GM19193 (cell line): ENCODE results near the gene OVCA2.

Experiments used
- POLR2A ChIP-seq: IDR thresholded peaks from 4 replicates; pipeline ENCODE4 v1.6.1; 2011; ENCODE audit not compliant: insufficient read depth, insufficient read length; ENCODE audit errors: extremely low read depth

The OVCA2 gene

DNA sequence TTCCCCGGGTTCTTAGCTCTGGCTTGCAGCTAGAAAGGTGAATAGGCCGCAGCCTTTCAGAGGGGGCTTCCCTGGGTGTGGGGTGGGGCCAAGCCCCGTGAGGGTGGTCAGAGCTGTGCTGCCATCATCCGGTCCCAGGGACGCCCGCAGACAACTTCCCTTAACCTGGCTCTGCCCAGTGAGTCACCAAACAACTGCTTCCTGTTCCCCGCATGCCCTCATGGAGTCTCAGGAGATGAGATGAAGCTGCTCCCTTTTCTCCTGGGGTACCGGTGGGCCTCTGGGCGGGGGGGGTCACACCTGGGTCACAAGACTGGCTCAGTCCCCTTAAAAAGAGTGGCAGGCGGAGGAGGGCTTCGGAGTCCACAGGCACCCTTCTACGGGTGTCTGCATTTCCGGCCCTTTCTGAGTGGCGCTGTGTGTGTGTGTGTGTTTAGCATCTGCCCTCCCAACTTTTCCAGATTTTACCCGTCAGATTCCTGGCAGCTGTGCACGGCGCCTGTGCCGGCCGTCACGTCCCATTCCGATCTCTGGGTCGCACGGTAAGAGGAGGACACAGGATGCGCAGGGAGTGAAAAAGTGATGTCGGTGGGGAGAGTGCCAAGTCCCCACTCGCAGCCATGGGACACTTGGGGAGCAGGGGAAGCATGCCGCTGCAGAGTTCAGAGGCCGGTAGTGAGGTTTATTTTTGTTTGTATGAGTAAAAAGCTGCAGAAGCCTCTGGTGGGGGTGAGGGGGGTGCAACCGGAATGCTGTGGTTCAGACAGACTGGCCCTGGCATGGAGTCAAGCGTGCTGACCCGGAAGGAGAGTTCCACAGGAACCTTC is 29.8 kb downstream of the OVCA2 start:
- no peak for TF ChIP-seq POLR2A

- no peak for TF ChIP-seq POLR2A
These were observed 33.1 kb downstream of the OVCA2 start for GRCh38 chr17:2074919-2075318.

DNA sequence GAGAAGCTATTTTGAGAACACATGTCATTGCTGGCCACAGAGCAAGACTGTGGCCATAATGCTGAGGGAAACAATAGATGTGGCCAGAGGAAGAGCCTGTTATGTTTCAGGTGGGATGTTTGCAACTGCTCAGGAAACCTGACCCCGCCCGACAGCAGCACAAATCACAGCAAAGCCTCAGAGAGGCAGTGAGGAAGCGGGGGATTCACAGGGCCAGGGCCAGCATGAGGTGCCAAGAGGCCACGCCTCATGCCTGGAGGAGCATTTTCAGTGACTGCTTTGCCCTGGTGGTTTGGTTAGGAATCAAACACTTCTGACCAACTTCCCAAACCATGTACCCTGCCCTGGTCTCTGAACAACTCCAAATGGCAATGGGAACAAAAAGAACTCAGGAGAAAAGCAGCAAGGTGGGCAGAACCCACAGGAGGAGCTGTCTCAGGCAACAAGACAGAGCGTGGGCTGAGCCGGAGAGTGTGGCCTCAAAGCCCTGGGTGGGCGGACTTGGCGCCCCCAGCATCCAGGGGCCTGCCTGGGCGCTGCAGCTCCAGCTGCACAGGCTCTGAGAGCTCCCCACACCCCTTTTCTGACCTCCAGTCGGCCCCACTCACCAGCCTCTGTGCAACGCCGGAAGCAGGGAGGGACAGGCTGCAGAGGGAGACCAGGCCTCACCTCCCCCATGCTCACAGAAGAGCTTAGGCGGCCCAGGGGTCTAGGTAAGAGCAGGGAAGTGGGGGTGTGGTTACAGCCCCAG is 33.7 kb downstream of the OVCA2 start:
- TF ChIP-seq POLR2A, result no peak

GRCh38 chr17:2076087-2076984 is 34.5 kb downstream of the OVCA2 start:
- TF ChIP-seq POLR2A, result no peak

GRCh38 chr17:2077040-2077439 is 35.2 kb downstream of the OVCA2 start:
- TF ChIP-seq POLR2A, result no peak

DNA sequence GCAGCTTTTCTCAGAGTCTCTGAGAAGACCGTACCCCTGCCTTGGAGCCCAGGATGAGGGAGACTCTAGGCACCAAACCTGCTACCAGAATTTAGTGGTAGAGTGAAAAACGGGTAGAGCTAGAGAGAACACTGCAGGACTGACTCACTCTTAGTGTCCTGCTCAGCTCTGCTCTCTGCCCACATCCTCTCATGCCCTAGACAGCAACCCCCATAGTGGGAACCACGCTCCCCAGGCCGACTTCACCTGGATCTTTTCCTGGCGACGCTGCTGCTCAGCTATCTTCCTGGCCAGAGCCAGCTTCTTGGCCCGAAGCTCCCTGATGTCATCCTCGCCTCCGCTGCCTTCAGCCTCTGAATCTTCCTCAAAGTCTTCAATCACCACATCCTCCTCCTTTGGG is 39.7 kb downstream of the OVCA2 start:
- no peak for TF ChIP-seq POLR2A

DNA sequence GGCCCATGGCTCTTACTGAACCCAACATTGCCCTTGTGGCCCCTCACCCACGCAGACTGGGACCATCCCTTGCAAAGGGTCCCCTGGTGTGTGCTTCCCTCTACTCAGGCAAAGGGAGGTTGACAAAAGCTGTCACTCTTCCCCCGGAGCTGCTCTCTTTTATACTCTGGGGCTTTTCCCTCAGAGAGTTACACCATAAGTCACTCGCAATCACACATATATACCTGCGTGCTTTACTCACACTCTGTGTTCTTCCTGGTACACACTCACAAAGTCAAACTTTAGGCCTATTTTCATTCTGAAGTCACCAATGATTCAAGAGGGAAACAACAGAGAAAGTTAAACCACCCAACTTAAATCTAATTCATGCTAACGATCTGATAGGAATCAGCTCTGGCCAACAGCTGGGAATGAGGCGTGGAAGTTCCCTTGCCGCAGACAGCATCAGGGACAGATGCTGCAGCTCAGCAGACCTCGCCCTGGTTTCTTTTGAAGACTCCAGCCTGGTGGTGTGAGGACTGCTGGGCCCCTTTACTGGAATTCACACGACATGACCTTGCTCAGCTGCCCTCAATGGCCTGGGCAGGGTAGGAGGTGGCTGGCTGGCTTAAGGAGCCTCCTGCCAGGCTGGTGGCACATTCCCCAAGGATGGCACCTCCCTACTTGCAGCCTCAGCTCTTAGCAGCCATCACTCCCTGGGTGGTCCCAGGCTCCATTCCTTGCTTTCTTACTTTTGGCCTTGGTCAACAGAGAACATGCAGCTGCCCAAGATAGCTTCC is 40.4 kb downstream of the OVCA2 start:
- TF ChIP-seq POLR2A, result no peak

GRCh38 chr17:2083613-2084035 is 41.8 kb downstream of the OVCA2 start:
- TF ChIP-seq POLR2A, result no peak

GRCh38 chr17:2084036-2084765 is 42.4 kb downstream of the OVCA2 start:
- no peak for TF ChIP-seq POLR2A

DNA sequence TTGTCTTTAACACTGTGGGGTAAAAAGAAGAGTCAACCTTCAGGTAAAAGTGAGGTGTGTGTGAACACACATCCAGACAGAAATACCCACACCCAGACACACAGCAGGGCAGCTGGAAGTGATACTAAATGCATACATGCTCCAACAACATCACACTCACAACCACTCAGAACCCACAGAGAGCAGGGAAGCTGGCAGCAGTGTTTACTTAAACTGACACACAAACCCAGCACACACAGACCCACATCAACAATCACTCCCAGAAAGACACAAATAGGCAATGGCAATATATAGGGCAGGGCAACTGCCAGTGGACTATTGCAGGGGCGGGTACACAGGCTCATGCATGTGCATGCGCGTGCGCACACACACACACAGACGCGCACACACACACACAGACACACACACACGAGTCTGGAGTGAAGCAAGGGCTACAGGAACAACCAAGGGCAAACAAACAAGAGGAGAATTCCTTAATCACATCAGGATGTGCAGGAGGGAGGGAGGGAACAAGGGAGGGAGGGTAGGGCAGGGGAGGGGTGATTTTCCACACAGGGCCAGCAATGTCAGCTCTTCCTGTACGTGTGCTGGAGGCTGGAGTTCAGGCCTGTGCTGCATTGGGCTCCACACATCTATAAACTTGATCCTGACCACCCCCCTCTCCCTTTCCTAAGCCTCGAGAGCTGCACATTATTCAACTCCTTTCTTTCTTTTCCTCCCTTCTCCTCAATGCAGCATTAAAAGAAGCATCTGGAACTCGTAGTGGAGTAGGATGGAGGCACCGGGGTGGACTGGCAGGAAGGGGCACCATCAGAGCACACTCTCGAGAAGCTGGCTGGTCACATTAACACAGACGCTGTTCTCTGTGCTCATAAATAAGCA is 43.2 kb downstream of the OVCA2 start:
- TF ChIP-seq POLR2A, result no peak

GRCh38 chr17:2085648-2085949 is 43.8 kb downstream of the OVCA2 start:
- no peak for TF ChIP-seq POLR2A

DNA sequence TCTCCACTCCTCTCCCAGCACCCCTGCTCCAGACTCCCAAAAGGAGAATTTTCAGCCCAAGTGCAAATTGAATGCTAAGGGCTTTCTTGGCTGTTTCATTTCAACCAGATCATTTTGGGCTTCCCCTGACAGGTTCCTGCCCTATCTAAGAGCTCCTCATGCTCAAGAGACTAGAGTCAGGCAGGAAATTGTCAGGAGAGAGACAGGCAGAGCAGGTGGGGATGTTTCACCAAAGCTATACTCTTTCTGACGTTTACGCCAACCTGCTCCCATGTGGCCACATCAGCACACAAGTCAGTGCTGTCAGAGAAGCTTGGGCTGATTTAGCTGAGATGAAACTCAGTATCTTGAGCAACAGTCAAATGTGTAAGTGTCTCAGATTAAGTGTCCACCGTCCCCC is 44.5 kb downstream of the OVCA2 start:
- no peak for TF ChIP-seq POLR2A
